Measurements from ENCODE around the gene BAHCC1.

Gene BAHCC1

DNA sequence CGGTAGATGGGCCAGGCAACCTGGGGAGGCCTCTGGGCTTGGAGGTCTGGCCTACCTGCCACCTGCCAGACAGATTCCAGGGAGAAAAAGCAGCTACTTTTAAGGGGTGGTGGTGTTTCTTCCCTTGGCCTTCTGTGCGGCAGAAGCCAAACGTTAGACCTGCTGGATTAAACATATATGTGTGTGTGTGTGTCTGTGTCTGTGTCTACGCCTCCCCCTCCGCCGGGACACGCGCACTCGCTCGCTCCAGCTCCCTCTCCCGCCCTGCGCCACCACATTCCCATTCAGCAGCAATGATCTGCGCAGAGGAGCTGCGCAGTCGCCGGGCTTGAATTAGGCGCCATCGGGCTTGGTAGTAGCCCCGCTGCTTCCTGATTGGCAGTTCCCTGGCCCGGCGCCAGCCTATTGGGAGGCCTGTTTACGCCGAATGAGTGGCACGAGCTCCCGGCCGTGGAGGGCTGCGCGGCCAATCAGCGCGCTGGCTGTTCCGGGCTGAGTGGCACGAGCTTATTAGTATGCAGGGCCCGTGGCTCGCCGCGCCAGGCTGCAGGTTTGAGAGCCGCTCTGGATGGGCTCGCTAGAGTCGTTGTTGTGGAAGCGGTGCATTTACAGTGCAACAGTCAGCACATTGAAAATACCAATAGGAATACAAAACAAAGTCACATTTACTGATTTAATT is at the start of gene BAHCC1:
Gene BAHCC1, plus strand, starts transcription at position 537 of the 679 bp plus-strand sequence. CDS start 4,283 bp downstream, outside the sequence.
- H3K4me3 ChIP-seq (ENCODE audit: low read depth, low read length): peak within 1 kb of the TSS; percentile 73
- peak; percentile 100 for DNase-seq (ENCODE audit: low read depth)
- TF ChIP-seq CTCF (conservative IDR thresholded peaks at IDR 0.05; ENCODE audit: low read depth, low read length): no peak

DNA sequence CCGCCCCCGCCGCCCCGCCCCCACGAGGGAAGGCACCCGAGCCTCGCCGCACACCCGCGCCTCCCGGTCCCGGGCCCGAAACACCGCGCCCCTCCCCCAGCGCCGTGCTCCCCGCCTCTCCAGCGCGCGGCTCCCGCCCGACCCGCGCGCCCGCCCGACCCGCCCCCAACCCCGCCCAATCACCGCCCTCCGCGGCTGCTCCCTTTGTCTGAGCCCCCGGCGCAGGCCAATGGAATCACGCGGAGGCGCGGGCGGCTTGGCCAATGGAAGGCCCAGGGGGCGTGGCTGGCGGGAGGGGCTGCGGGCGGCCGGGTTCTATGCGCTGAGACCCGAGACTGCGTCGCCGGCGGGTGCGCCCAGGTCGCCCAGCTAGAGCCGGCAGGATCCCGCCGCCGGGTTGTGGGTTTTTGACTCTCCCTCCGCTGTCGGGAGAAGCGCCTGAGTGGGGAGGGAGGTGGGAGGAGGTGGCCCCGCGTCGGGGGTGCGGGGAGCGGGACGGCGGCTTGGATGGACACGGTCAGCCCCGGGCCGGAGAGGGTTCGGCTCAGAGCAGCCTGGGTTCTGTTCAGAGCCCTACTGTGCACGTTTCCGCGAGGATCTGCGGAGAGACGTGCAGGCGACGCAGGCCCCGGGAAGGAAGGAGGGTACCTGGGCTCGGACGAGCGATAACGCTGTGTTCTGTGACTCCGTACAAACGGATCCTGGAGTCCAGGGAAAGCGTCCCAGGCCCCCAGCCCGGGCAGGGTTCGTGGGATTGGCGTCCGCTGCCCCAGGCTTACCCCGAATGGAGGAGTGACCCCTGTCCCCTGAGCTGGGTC is 49.0 kb upstream of the BAHCC1 start:
- no peak for TF ChIP-seq CTCF (conservative IDR thresholded peaks at IDR 0.05; ENCODE audit: low read depth, low read length)
- peak overlapping the region; percentile 88 for H3K4me3 ChIP-seq (ENCODE audit: low read depth, low read length)
- peak; percentile 97 for DNase-seq (ENCODE audit: low read depth)

DNA sequence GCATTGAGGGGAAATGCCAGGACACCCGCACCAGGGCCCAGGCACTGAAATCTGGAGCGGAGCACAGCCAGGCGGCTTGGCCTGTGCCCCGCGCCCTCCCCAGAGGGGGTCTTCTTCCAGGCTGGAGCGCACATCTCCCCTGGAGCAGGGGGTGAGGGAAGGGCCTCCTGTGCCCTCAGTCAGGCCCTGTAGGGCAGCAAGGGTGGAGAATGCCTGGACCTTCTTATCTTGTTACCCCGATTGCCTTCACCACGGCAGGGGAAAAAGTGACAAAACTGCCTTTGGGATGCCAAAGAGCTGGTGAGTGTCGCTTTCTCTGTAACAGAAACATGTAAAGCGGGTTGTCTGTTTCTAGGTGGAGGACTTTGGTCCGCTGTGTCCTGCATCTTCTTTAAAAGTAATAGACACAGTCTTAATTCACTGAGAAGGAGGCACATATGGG is 48.3 kb upstream of the BAHCC1 start:
- peak overlapping the region; percentile 71 for H3K4me3 ChIP-seq (ENCODE audit: low read depth, low read length)
- TF ChIP-seq CTCF (conservative IDR thresholded peaks at IDR 0.05; ENCODE audit: low read depth, low read length): no peak
- DNase-seq (ENCODE audit: low read depth): no peak

DNA sequence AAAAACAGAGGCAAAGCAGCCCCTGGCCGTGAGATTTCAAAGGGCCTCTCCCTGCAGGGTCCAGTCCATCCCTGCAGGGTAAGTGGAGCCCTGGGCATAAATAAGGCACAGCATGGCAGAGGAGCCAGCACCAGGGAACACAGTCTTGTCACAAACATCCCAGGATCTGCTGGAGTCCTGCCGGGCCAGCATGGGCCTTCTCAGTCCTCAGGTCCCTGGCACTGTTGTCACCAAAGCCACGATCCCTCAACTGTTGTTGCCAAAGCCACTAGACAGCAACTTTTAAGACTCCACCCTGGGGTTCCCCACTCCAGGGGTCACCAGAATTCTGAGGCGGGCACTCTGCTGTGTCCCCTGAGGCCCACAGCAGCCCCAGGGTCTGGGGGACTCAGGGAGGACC is 47.8 kb upstream of the BAHCC1 start:
- no peak overlapping the region for H3K4me3 ChIP-seq (ENCODE audit: low read depth, low read length)
- no peak for TF ChIP-seq CTCF (conservative IDR thresholded peaks at IDR 0.05; ENCODE audit: low read depth, low read length)
- no peak for DNase-seq (ENCODE audit: low read depth)

DNA sequence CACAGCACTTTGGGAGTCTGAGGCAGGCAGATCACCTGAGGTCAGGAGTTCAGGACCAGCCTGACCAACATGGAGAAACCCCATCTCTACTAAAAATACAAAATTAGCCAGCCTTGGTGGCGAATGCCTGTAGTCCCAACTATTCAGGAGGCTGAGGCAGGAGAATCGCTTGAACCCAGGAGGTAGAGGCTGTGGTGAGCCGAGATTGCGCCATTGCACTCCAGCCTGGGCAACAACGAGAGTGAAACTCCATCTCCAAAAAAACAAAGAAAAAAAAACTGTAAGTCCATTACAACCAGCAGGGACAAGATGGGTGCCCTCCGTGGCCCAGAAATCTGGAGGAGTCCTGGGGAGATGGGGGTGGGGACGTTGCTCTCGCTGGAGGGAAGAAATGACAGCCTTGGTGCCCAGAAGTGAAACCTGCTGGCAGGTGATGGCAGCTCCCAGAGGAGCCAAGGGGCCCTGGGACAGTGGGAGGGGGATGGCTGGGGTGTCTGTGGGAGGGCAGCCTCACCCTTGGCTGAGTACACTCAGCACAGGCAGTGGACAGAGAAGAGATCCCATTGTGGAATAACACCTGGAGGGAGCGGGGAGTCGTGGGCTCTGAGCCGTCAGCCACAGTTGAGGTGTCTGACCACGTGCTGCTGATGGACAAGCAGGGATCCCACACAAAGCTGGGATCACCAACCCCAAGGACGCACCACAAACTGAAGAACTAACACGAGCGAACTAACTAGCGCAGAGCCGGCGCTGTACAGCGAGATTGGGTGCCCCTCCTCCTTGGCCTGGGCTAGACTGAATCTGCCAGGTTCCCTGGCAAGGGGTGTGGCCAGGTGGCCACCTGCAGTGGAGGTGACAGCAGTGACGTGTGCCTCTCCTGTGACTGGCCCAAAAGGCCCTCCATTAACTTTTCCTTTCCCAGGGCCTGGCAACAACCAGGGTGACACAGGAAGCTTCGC is 46.9 kb upstream of the BAHCC1 start:
- no peak overlapping the region for H3K4me3 ChIP-seq (ENCODE audit: low read depth, low read length)
- TF ChIP-seq CTCF (conservative IDR thresholded peaks at IDR 0.05; ENCODE audit: low read depth, low read length): no peak

DNA sequence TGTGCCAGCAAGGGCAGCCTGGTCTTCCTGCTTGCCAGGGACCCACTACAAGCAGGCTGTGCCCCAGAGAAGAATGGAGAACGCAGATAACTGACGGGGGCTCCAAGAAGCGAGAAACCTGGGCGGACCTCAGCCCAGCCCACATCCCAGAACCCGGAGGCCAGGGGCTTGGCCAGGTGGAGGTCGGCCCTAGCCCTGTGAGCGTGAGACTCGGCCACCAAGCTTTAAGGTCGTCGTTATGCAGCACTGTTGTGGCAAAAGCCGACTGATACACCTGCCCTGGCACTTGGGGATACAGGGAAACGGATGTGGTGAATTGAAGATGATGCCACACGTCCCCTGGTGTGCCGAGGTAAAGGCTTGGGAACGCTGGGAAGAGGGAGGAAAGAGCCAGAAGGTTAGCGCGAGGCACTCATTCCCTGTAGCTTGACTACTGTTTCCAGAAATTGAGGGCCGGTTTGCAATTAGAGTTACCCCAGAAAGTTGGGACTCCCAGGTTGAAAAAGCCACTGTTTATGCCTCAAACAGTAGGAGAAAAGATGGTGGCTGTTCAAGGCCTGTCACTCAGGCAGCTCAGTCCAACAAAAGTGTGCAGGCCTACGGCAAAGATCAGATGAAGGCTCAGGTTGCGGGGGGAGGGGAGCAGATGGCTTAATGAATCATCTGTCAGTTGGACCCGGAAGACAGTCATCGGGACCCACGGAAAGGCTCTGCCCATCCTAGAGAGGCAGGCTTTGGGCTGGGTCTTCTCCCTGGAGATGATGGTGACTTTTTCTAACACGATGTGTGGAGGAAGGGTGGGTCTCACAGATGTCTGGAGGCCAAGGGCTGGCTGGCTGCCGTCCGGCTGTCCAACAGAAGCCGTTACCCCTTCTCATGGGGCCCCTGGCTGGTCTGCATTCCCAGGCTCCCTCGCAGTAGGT is 45.6 kb upstream of the BAHCC1 start:
- no peak for TF ChIP-seq CTCF (conservative IDR thresholded peaks at IDR 0.05; ENCODE audit: low read depth, low read length)
- H3K4me3 ChIP-seq (ENCODE audit: low read depth, low read length): no peak overlapping the region
- DNase-seq (ENCODE audit: low read depth): no peak

More for the DNA sequence above, 46.9 kb upstream of the BAHCC1 start:
- no peak for DNase-seq (ENCODE audit: low read depth)
